Measurements from ENCODE around the gene PHLDB3.
"Not testable (repeated sequence)": the region's sequence is repeated elsewhere in the genome, so short reads cannot be mapped to it uniquely, and the experiment has no call there.

The PHLDB3 gene

GRCh38 chr19:43526884-43527859, 22.6 kb upstream of the PHLDB3 start, which contains the start of gene ETHE1:
ETHE1 (minus strand) TSS chr19:43527201; CDS start chr19:43527177, 24 bp downstream.
- peak within 1 kb of the TSS; percentile 49 for H3K27ac ChIP-seq (replicated peaks)
- DNase-seq (ENCODE audit: low read depth in 1 of 2, low spot score in 1 of 2), result peak; percentile 41 to 75
- no peak; the same call in 1 of the 2 replicates for TF ChIP-seq POLR2AphosphoS5 (IDR thresholded peaks at IDR 0.05; ENCODE audit: low read depth)
- TF ChIP-seq CTCF (IDR thresholded peaks at IDR 0.05; ENCODE audit: insufficient read depth, low read length), result no peak
- TF ChIP-seq, protein P1, sequence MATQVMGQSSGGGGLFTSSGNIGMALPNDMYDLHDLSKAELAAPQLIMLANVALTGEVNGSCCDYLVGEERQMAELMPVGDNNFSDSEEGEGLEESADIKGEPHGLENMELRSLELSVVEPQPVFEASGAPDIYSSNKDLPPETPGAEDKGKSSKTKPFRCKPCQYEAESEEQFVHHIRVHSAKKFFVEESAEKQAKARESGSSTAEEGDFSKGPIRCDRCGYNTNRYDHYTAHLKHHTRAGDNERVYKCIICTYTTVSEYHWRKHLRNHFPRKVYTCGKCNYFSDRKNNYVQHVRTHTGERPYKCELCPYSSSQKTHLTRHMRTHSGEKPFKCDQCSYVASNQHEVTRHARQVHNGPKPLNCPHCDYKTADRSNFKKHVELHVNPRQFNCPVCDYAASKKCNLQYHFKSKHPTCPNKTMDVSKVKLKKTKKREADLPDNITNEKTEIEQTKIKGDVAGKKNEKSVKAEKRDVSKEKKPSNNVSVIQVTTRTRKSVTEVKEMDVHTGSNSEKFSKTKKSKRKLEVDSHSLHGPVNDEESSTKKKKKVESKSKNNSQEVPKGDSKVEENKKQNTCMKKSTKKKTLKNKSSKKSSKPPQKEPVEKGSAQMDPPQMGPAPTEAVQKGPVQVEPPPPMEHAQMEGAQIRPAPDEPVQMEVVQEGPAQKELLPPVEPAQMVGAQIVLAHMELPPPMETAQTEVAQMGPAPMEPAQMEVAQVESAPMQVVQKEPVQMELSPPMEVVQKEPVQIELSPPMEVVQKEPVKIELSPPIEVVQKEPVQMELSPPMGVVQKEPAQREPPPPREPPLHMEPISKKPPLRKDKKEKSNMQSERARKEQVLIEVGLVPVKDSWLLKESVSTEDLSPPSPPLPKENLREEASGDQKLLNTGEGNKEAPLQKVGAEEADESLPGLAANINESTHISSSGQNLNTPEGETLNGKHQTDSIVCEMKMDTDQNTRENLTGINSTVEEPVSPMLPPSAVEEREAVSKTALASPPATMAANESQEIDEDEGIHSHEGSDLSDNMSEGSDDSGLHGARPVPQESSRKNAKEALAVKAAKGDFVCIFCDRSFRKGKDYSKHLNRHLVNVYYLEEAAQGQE (IDR thresholded peaks at IDR 0.05; ENCODE audit: insufficient replicate concordance, low read depth), result no peak
- no peak for TF ChIP-seq GABPA (IDR thresholded peaks at IDR 0.05; ENCODE audit: low read depth)
- no peak for TF ChIP-seq SPI1 (IDR thresholded peaks at IDR 0.05; ENCODE audit: borderline replicate concordance, low read depth)
- no peaks in the 10 kb centered on the region for H3K27me3 ChIP-seq (ENCODE audit: insufficient read depth, poor library complexity, severe bottlenecking)
- H3K4me3 ChIP-seq (replicated peaks; ENCODE audit: insufficient read depth, low read length), result peak within 1 kb of the TSS; percentile 93

DNA sequence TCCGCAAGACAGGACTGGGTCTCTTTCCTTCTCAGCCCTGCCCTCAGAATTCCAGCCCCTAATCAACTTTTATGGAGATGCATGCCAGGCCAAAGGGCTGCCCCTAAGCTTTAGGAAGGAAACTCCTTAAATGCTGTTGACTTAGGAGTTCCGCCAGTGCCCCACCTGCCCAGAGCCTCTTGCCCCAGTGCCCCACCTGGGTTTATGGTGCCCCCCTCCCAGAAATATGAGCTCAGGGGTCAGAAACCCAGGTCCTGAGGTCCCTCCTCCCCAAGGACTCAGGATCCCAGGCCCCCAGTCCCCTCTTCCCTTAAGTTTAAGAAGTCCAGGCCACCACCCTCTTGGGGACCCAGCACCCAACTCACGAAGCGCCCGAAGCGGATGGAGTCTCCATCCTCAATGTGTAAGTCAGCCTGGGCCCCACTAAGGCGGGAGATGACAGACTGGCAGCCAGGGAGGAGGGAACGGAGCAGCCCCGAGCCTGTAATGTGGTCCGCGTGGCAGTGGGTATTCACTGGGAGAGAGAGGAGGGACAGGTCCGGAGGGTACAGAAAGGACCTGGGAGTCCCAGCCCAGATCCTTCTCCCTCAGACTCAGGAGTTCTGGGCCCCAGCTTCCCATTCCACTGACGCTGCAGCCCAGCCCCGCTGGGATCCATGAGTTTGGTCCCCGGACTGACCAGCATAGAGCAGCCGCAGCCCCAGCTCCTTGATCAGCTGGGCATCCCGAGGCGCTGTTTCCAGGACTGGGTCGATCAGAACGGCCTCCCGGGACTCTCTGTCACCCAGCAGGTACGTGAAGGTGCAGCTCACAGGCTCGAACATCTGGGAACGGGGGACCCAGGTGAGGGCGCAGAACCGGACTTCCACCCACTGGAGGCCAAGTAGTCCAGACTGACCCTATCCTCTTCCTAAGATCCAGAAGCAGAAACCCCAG, 21.6 kb upstream of the PHLDB3 start:
- no peak for TF ChIP-seq SPI1 (IDR thresholded peaks at IDR 0.05; ENCODE audit: borderline replicate concordance, low read depth)
- TF ChIP-seq GABPA (IDR thresholded peaks at IDR 0.05; ENCODE audit: low read depth), result no peak
- TF ChIP-seq, protein P1 (IDR thresholded peaks at IDR 0.05; ENCODE audit: insufficient replicate concordance, low read depth), result no peak
- no peak; the same call in 1 of the 2 replicates for TF ChIP-seq POLR2AphosphoS5 (IDR thresholded peaks at IDR 0.05; ENCODE audit: low read depth)
- no peak for TF ChIP-seq CTCF (IDR thresholded peaks at IDR 0.05; ENCODE audit: insufficient read depth, low read length)
- H3K27ac ChIP-seq (replicated peaks), result peak overlapping the region; percentile 49
- peak in 1 of 2 experiments; percentile 45 for DNase-seq (ENCODE audit: low read depth in 1 of 2, low spot score in 1 of 2)
- no peaks in the 10 kb centered on the region for H3K27me3 ChIP-seq (ENCODE audit: insufficient read depth, poor library complexity, severe bottlenecking)
- peak overlapping the region; percentile 93 for H3K4me3 ChIP-seq (replicated peaks; ENCODE audit: insufficient read depth, low read length)

GRCh38 chr19:43524922-43525835, 20.6 kb upstream of the PHLDB3 start:
- TF ChIP-seq, protein P1 (IDR thresholded peaks at IDR 0.05; ENCODE audit: insufficient replicate concordance, low read depth), result no peak
- TF ChIP-seq POLR2AphosphoS5 (IDR thresholded peaks at IDR 0.05; ENCODE audit: low read depth), result peak; percentile 81
- TF ChIP-seq SPI1 (IDR thresholded peaks at IDR 0.05; ENCODE audit: borderline replicate concordance, low read depth), result peak; percentile 42; the same call in 1 of the 2 replicates
- Histone ChIP-seq H3K4me3 (replicated peaks; ENCODE audit: insufficient read depth, low read length) (peak overlapping the region; percentile 93), H3K27me3 (ENCODE audit: insufficient read depth, poor library complexity, severe bottlenecking) (no peaks in the 10 kb centered on the region), H3K27ac (replicated peaks) (peak overlapping the region; percentile 49)
- DNase-seq (ENCODE audit: low read depth in 1 of 2, low spot score in 1 of 2), result peak; percentile 57 to 92

DNA sequence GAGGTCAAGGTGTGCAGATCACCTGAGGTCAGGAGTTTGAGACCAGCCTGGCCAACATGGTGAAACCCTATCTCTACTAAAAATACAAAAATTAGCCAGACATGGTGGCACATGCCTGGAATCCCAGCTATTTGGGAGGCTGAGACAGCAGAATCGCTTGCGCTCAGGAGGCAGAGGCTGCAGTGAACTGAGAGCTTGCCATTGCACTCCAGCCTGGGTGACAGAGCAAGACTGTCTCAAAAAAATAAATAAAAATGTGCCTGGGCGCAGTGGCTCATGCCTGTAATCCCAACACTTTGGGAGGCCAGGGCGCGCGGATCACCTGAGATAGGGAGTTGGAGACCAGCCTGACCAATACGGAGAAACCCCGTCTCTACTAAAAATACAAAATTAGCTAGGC, 19.1 kb upstream of the PHLDB3 start:
- H3K27me3 ChIP-seq (ENCODE audit: insufficient read depth, poor library complexity, severe bottlenecking); H3K27ac ChIP-seq (replicated peaks); DNase-seq (ENCODE audit: low read depth in 1 of 2, low spot score in 1 of 2): not testable (repeated sequence)

More for the DNA sequence above, 19.1 kb upstream of the PHLDB3 start:
- H3K4me3 ChIP-seq (replicated peaks; ENCODE audit: insufficient read depth, low read length), result not testable (repeated sequence)

Measured in HL-60 (cell line).